ENCODE results near the gene TFB1M.
"Not testable (repeated sequence)": the region's sequence is repeated elsewhere in the genome, so short reads cannot be mapped to it uniquely, and the experiment has no call there.

Gene TFB1M

GRCh38 chr6:155290491-155290890 is 23.8 kb downstream of the TFB1M start:
- TF ChIP-seq ZNF274 (IDR thresholded peaks at IDR 0.05; ENCODE audit: low read depth, low read length): no peak

GRCh38 chr6:155287762-155288161 is 26.5 kb downstream of the TFB1M start:
- no peak for TF ChIP-seq ZNF274 (IDR thresholded peaks at IDR 0.05; ENCODE audit: low read depth, low read length)
- H3K4me3 ChIP-seq (ENCODE audit: low read length): no peak overlapping the region

More at GRCh38 chr6:155290491-155290890, 23.8 kb downstream of the TFB1M start:
- no peak overlapping the region for H3K4me3 ChIP-seq (ENCODE audit: low read length)

- no peak overlapping the region for H3K4me3 ChIP-seq (ENCODE audit: low read length)
- no peak for TF ChIP-seq ZNF274 (IDR thresholded peaks at IDR 0.05; ENCODE audit: low read depth, low read length)
Measured at GRCh38 chr6:155284775-155285174, 29.5 kb downstream of the TFB1M start.

DNA sequence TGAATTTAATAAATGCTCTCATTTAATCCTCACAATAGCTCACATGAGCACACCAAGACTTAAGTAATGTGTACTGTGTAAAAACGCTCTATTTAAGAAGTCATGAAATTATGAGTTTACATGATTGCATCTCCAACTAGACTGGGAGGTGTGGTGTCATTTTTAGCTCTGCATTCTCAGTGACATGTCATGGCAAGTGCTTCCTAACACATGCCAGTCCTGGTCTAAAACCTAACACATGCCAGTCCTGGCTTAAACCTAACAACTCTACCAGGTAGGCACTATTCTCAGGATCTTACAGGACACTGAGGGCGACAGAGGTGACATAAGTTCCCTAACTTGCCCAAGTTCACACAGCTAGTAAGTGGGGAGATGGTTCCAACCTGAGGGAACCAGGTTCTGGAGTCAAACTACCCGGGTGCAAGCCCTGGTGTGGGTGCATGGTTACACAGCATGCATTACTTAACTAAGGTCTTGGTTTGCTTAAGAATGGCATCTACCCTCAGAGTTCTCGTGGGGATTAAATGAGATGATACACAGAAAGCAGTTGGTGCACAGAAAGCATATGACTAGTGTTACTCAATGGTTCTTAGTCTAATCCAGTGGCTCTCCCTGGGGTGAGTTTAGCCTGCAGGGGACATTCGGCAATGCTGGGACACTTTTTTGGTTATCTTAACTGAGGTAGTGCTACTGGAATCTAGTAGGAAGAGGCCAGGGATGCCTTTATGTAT is 35.8 kb downstream of the TFB1M start:
- TF ChIP-seq ZNF274 (IDR thresholded peaks at IDR 0.05; ENCODE audit: low read depth, low read length): no peak
- no peak overlapping the region for H3K4me3 ChIP-seq (ENCODE audit: low read length)

- H3K4me3 ChIP-seq (ENCODE audit: low read length): no peak overlapping the region
- no peak for TF ChIP-seq ZNF274 (IDR thresholded peaks at IDR 0.05; ENCODE audit: low read depth, low read length)
Measured at GRCh38 chr6:155276638-155277037, 37.6 kb downstream of the TFB1M start.

GRCh38 chr6:155275808-155276480 is 38.3 kb downstream of the TFB1M start:
- no peak overlapping the region for H3K4me3 ChIP-seq (ENCODE audit: low read length)
- no peak for TF ChIP-seq ZNF274 (IDR thresholded peaks at IDR 0.05; ENCODE audit: low read depth, low read length)

- no peak for TF ChIP-seq ZNF274 (IDR thresholded peaks at IDR 0.05; ENCODE audit: low read depth, low read length)
- H3K4me3 ChIP-seq (ENCODE audit: low read length): no peak overlapping the region
Measured at GRCh38 chr6:155274533-155274932, 39.8 kb downstream of the TFB1M start.

DNA sequence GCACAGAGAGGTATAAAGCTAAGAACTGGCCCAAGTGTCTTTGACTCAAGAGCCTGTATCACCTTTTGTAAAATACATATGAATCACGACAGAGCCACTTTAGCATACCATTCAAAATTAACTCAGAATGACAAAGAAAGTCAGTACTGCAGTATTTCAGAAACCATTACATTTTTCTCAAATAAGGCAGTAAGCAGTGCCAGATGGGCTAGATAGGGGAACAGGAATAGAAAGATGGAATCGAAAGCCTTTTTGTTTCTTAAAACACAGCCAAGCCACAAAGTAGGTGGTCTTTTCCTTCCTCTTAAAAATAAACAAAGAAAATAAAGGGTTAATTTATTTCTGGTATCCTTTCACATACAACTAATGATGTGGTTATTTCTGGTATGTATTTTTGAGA is 40.2 kb downstream of the TFB1M start:
- no peak overlapping the region for H3K4me3 ChIP-seq (ENCODE audit: low read length)
- TF ChIP-seq ZNF274 (IDR thresholded peaks at IDR 0.05; ENCODE audit: low read depth, low read length): no peak

- TF ChIP-seq ZNF274 (IDR thresholded peaks at IDR 0.05; ENCODE audit: low read depth, low read length): no peak
Measured at GRCh38 chr6:155273431-155273830, 40.9 kb downstream of the TFB1M start.

GRCh38 chr6:155272353-155273232 is 41.7 kb downstream of the TFB1M start:
- no peak overlapping the region for H3K4me3 ChIP-seq (ENCODE audit: low read length)
- no peak for TF ChIP-seq ZNF274 (IDR thresholded peaks at IDR 0.05; ENCODE audit: low read depth, low read length)

More at GRCh38 chr6:155273431-155273830, 40.9 kb downstream of the TFB1M start:
- H3K4me3 ChIP-seq (ENCODE audit: low read length): no peak overlapping the region

DNA sequence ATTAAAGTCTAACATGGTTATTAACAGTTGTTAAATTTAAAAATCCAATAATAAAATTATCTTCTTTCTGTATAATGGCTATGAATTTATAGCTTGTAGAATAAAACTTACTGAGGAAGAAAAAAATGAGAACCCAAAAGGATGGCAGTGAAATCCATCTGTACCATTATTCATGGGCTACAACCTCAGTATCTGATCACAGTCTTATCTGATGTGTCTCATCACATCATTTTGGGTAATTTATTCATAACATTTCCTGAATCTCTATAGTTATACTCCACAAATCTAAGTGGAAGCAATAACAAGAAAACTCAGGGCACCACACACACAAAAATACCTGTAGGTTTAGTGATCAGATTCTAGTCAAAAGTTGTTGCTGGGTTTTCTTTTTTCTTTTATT is 43.1 kb downstream of the TFB1M start:
- H3K4me3 ChIP-seq (ENCODE audit: low read length): no peak overlapping the region
- TF ChIP-seq ZNF274 (IDR thresholded peaks at IDR 0.05; ENCODE audit: low read depth, low read length): no peak

- no peak overlapping the region for H3K4me3 ChIP-seq (ENCODE audit: low read length)
- no peak for TF ChIP-seq ZNF274 (IDR thresholded peaks at IDR 0.05; ENCODE audit: low read depth, low read length)
Measured at GRCh38 chr6:155270561-155271091, 43.7 kb downstream of the TFB1M start.

GRCh38 chr6:155269765-155270164 is 44.5 kb downstream of the TFB1M start:
- no peak for TF ChIP-seq ZNF274 (IDR thresholded peaks at IDR 0.05; ENCODE audit: low read depth, low read length)
- H3K4me3 ChIP-seq (ENCODE audit: low read length): no peak overlapping the region

DNA sequence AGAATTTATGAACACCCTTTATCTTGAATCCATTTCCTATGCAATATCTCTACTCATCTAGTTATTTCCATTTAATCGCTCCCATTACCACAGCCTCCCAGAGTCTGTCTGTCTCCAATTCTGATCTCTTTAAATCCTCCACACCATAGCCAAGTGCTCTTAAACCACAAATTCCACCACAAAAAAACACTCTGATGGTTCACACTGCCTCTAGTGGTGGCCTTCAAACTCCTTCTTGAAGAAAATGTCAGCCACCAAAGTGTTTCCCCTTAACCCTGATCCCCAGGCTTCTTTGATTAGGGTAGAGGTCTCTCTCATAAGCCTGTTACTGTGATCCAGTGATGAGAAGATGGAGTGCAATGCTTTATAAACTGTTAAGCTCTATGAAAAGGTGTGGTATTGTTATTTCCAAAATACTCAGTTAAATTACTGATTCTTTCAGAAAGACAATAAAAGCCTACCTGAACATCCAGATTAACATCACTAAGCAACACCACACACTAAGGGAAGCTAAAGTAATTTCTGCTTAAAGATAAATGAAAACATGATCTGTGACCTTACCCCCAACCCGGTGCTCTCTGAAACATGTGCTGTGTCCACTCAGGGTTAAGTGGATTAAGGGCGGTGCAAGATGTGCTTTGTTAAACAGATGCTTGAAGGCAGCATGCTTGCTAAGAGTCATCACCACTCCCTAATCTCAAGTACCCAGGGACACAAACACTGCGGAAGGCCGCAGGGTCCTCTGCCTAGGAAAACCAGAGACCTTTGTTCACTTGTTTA is 46.0 kb downstream of the TFB1M start:
- H3K4me3 ChIP-seq (ENCODE audit: low read length): not testable (repeated sequence)

All from GM08714 (cell line).